HG03039 (cell line): ENCODE data around the gene DMC1.

Experiments used
- ATAC-seq: cut with Tn5 transposase; IDR thresholded peaks from one replicate; pipeline ENCODE4 v1.9.1; 2021; ENCODE audit warnings: mild to moderate bottlenecking, moderate library complexity; ENCODE audit not compliant: unreplicated experiment

Gene DMC1

DNA sequence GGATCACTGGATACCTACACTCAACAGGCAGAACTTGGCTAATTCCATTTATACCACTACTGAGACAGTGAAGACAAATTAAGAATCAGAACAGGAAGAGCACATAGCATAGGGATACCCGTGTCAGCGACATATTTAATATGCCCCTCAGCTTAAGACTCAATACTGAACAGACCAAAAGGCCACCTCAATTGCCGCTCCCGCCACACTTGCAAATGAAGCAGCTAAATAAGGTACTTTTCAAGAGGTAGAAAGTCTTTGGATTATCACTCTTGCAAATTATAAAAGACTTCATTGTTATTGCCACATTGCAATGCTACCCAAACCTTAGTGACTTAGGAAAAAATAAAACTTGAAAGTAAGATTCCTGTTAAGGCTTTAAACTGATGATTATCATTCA is 67.0 kb downstream of the DMC1 start:
- no peak for ATAC-seq

DNA sequence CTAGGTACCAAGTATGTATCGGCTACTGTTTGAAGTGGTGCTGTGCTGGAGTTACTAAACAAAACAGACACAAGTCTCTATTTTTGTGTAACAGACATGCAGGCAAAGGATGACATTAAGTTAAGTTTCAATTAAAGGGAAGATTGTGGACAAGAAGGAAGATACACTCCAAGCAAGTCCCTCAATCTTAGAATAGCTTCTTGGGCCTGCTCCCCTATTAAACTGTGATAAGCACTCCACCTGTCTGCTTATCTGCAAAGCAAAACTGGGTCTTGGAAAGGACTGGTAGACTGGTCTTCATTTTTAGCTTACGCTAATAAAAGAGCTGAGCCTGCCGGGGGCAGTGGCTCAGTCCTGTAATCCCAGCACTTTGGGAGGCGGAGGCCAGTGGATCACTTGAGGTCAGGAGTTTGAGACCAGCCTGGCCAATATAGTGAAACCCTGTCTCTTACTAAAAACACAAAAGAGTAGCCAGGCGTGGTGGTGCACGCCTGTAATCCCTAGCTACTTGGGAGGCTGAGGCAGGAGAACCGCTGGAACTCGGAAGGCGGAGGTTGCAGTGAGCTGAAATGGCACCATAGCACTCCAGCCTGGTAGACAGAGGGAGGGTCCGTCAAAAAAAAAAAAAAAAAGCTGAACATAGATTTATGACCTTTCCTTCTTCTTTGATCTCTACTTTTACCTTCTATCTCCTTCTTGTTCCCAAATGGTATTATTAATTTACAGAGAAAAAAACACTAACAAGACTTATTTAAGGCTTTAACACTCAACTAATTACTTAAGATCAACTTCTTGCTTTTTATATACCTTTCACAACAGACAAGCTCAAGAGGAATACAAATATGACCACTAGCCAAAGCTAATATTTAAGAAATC is 67.9 kb downstream of the DMC1 start:
- no peak for ATAC-seq

DNA sequence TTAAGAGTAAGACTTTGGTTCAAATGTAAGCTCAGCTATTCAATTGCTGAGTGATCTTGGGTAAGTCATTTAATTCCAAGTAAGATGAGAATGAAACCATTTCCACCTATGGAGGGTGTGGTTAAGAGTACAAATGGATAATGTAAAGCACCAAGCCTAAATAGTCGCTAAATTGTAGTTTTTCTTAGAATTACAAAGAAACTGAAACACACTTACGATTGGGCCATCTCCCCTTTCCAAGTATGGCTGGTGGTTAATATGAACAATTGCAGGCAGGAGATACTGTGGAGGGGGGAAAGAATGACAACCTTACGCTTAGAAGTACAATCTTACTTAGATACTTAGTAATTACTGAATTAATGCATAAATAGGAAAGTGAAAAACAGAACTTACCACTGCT is 72.1 kb downstream of the DMC1 start:
- no peak for ATAC-seq

DNA sequence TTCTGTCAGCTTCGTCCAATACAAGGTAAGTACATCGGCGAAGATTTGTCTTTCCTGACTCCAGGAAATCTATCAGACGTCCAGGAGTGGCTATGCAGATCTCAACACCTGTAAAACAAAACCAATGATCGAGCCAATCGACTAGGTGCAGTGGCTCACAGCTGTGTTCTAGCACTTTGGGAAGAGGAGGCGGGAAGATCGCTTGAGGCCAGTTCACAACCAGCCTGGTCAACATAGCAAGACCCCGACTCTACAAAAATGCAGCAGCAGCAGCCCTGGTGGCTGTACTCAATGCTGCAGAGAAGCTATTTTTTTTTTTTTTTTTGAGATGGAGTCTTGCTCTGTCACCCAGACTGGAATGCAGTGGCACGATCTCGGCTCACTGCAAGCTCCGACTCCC is 75.0 kb downstream of the DMC1 start:
- ATAC-seq: no peak

DNA sequence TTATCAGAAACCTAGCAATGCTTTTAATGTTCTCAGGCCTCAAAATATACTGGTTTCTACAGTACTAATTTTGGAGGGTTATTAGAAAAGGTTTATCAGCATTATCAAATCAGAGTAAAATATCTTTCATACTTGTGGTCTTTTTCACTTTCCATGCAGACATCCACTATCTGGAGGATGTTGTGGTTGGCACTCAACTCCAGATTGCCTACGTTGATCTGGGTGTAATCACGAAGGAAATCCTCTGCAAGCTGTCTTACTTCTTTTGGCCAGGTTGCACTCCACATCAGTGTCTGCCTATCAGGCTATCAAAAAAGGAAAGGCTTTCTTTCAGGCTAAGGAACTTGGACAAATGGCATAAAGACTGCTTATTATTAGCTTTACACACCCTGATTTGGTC is 75.5 kb downstream of the DMC1 start:
- ATAC-seq: no peak

DNA sequence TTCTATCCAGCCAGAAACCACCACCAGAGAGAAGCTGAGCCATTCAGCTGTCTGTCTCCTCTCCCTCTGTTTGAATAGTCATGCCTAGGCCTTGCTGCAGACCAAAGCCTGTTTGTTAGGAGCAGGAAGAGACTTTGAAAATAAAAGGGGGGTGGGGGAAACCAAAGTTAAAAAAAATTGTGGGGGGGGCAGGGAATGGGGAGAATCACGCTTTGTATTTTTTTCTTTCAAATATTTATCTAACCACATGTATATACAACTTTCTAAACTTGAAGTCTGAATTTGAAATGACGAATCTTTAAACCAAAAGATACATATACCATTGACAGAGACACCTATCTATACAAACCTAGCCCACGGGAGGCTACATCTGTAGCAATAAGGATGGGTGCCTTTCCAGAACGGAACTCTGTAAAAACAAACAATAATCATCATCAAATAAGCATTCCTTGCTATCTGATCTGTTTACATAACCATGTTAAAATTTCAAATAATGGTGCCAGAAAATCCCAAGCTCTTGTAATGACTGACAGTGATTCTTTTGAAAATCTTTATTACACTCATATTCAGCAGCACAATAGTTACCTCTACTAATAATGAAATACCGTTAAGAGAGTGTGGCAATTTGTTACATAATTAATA is 78.2 kb downstream of the DMC1 start:
- no peak for ATAC-seq

DNA sequence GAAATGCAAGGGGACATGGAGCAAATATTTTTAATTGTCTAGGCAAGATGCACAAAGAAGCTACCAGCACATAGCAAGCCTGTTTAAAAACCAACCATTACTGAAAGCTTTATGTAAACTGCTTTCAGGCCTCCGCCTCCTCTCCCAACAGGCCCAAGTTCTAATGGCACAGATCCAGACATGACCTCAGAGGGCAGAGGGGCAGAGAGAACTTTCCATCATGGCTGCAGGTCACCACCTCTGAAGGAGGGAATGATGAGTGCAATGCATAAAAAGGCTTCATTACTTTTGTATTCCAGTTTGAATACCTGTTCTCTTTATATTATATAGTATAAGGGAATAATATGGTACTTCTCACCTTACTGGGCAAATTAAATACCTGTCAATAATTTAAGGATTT is 79.1 kb downstream of the DMC1 start:
- ATAC-seq: no peak

DNA sequence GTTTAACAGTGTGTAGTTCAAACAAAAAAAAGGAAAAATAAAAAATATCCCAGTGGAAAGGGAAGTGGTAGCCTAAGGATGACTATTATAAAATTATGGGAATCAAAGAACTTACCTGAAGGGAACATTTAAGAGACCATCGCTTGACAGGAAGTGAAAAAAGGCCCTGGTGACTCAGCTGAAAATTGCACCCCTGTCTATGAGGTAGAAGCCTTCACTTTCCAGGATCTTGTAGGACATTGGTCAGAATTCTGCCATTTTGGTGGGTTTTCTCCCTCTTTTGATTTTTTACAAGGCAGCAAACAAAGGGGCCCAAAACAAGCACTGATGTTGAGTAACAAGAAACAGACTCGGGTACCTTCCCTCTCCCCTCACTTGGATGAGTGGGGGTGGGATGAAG is 79.5 kb downstream of the DMC1 start:
- ATAC-seq: no peak

DNA sequence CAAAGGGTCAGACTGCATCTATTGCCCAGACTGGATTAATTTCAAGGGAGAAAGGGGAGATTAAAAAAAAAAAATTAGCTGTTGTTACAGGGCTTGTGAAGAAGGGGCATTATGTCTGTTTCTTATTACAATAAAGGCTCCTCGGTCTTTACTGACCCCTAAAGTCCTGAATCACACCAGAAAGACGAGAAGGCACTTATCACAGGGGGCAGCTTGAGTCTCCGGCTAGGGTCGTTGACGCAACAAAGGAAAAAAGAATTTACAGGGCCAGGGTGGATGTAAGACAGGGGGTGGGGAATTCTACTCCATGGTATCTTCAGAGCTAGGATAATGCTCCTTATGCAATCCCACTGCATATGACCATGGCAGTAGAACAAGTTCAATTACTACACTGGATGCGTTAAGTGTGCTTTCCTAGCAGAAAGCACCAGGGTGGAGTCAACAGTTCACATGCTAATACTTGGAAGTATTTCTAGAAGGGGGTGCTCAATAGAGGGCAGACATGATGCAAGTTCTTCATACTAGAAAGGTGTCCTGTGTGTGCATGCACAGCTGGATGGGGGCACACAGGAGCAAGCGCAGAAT is 80.3 kb downstream of the DMC1 start:
- no peak for ATAC-seq

DNA sequence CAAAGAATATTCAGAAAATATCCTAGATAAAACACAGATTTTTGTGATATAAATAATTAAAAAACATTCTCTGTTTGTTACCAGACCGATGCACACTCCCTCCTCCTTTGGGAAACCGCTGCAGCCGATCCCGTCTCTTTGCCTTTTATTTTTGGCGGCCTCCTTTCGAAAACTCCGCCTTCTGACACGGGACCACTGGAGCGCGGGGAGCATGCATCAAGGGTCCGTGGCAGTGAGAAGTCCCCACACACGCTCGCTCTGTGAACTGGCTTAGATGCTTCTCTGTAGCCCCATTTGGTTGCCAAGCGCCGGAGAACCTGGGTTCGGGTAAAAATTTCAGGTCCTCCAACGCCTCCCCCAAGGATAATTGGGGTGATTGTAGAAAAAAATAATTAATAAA is 80.8 kb downstream of the DMC1 start:
- no peak for ATAC-seq

DNA sequence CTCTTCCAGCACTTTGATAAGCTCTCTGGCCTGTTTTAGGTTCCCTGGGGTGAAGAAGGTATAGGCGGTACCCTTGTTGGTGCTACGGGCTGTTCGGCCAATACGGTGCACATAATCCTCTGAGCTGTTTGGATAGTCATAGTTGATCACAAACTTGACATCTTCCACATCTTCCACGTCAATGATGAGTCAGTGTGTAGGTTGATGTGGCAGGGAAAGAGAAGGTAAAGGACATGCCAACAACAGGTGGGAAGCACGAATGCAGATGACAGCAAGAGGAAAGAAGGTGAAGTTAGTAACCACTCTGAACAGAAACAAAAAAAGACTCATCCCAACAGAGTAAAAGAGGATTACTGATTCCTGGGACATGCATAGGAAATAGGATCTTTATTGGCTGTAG is 82.0 kb downstream of the DMC1 start:
- no peak for ATAC-seq

DNA sequence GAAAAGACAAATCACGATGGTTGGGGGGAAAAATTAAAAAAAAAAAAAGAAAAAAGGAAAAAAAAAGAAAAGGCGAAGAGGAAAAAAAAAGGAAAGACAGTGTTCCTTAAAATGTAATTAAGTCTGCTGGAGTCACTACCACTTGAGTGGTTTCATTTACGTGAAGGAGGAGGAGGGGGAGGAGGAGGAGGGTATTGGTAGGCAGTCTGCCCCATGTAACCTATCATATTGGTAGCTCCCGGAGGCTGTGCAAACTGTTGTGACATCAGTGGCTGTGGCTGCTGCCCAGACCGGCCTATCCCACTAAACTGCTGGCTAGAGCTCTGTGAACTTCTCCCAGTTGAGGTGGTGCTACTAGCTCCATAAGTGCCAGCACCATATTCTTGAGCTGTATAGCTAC is 84.2 kb downstream of the DMC1 start:
- ATAC-seq: no peak

DNA sequence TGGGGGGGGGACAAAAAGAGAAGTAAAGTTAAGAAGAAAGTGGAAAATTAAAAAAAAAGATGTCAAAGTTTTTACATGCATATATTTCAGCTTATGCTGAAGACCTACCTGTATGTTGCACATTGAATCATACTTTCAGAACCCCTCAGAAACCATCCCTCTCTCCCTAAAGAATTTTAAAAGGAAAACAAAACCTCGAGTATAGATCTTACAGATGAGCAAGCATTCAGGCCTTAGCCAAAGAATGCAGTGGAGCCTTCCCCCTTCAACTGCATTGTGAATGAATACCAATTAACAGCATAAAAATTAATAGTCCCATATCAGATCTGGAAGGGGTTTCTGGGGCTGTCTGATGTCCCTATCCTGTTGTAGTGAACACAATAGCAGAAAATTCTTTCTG is 85.7 kb downstream of the DMC1 start:
- ATAC-seq: no peak

DNA sequence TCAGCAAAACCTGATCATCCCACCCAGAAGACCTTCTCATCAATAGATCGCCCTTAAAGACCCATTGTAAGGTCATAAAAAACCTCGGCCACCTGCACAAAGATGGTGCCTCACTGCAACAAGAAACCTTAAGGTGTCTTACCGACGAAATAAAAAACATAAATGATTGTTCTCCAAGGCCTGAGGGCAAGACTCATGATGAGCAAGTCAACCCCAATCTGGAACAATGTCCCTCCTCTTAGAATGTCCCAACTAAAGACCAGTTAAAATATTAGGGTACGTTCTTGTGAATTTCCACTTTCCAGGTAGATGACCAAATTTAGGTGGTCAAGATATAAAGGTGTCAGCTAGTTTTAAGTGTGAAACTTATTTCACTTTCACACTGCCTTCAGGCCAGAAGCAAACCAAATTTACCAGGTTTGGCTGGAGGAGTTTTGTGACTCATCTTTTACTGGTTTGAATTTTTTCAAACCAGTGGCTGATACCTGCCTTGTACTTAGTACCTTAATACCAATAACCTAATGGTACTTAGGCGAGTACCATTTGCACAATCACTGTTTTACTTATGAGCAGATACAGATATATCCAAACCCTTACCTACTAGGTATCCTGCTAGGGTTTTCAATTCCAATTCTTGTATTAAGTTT is 87.2 kb downstream of the DMC1 start:
- no peak for ATAC-seq

DNA sequence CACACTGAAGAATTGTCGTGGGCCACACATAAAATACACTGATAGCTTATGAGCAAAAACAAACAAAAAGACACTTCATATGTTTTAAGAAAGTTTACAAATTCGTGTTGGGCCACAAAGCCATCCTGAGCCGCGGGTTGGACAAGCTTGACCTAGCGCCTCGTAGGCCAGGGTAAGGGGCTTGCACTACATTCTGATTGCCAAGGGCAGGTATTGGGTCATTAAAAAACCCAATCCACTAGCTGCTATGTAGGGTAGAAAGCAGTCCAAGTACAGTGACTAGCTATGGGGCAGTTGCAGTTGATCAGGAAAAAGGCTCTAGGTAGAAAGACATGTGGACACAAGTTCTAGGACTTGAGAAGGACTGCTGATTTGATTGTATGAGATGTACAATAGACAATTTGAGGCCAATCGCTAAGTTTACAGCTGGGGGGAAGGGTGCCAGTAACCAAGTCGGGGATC is 88.1 kb downstream of the DMC1 start:
- ATAC-seq: no peak

DNA sequence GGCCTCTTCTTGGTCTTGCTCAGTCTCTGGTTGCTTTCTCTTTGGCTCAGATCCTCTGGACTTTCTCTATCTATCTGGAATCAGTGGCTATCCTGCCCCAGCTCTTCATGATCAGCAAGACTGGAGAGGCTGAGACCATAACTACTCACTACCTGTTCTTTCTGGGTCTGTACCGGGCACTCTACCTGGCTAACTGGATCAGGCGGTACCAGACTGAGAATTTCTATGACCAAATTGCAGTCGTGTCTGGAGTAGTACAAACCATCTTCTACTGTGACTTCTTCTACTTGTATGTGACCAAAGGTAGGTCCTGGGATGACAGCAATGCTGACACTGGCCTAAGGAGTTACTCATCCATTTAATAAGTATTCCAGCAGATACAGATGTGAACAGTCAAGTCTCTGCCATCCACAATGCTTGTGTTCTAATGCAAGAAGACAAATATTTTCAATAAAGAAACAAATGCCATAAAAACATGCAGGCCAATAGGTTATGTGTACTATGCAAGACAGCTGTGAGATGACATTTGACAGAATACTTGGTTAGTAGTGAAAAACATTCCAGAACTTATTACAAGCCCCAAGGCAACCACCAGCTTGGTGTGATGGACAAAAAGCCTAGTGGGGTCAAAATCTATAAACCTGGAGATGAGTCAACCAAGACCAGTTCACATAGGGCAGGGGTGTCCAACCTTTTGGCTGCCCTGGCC is 88.7 kb downstream of the DMC1 start:
- ATAC-seq: no peak

DNA sequence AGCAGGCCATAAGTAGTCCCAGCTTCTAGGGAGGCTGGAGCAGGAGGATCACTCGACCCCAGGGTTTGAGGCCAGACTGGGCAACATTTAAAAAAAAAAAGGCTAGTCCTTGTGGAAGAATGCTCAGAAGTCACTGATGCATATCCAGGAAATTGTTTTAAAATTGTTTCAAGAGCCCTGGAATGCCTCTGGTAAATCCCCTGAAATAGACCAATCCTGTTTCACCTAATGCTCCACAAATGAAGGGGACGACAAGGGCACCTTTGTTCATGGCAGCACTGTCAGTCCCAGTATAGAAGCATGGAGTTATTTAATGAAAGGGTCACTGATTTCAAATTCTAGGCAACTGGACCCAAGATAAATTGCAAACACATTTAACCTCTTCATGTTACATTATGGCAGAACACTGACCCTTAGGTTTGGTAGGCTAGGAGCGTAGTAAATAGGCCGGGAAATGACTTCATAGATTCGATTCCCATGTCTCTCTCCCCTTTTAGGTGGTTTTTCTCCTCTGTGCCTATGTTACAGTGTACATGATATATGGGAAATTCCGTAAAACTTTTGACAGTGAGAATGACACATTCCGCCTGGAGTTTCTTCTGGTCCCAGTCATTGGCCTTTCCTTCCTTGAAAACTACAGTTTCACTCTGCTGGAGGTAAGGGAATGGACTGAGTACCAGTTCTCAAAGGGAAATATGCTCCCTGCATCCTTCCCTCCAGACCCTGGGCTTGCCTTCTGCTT is 90.7 kb downstream of the DMC1 start:
- no peak for ATAC-seq

DNA sequence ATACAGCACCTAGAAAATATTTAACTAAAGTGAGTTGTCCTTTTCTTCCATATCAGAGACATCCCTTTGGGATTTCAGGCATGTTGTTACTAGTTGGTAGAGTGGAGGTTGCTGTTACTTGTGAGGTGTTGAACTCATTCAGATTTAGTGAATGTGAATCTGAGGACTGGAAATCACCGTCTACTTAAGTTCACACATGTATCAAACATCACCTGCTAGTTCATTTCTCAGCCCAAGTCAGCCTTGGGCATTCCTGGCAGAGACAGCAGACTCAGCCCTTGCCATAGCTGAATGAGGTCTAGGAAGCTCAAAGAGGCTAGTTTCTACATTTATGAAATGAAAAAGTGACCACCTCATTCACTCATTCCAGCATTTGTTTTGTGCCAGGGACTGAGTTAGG is 92.4 kb downstream of the DMC1 start:
- no peak for ATAC-seq

DNA sequence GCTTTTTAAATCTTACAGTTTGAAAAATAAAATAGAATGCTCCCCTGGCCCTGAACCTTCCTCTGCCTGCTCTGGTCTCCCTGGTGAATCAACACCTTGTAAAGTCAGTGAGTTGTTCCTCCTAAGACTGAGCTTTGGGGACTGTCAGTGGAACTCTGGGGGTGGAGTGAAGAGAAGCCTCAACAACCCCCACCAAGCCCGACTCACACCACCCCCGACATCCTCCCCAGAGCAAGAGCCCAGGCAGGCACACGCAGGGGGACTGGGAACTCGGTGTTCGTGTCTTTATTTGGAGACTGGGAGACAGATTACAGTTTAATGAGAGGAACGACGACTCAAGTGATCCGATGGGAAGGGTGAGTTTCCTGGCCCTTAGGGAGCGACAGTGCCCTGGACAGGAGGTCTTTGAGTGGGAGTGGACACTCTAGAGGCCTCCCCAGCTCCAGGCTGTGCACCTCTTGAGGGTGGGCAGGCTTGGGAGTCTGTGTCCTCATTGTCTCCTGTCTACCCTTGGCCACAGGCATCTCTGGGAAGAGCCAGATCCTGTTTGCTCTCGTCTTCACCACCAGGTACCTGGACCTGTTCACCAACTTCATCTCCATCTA is 95.9 kb downstream of the DMC1 start:
- ATAC-seq: no peak

DNA sequence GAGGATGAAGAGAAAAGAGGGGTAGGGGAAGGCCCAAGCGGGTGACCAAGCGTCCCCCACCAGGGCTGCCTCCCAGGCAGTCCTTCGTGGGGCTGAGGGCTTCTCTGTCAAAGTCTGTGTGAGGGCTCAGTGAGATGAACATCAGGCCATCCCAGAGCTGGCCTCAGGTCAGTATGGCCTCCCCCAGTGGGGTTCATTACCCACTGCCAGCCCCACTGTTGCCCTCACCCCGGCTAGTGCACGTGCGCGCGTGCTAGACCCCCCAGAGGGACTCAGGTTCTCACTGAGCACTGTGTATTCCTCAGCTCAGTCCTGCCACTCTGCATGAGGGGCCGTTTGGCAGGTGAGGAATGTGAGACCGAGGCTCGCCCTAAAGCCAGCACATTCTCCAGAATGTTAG is 98.7 kb downstream of the DMC1 start:
- ATAC-seq: no peak
